ENCODE data around the gene CIDEA.

CIDEA gene

GRCh38 chr18:12274793-12275192 is 20.6 kb downstream of the CIDEA start:
- H3K36me3 ChIP-seq (replicated peaks) = no peaks in the 10 kb centered on the region
- no peak for DNase-seq
- TF ChIP-seq CTCF (IDR thresholded peaks at IDR 0.05; ENCODE audit: low read depth, low read length, missing control alignments) = no peak
- H3K27ac ChIP-seq = no peak overlapping the region
- no peaks in the 10 kb centered on the region for H3K27me3 ChIP-seq (replicated peaks)
- H3K4me3 ChIP-seq (ENCODE audit: low read depth, low read length) = no peak overlapping the region
- in situ Hi-C loops (cut with HindIII; ENCODE audit: low pct_ligation_motif_present, low sequenced_read_pairs) = no loop called here

- Histone ChIP-seq H3K36me3 (replicated peaks) (no peaks in the 10 kb centered on the region), H3K27me3 (replicated peaks) (no peaks in the 10 kb centered on the region), H3K4me3 (ENCODE audit: low read depth, low read length) (no peak overlapping the region), H3K27ac (no peak overlapping the region)
- in situ Hi-C loops (cut with HindIII; ENCODE audit: low pct_ligation_motif_present, low sequenced_read_pairs) = no loop called here
- no peak for TF ChIP-seq CTCF (IDR thresholded peaks at IDR 0.05; ENCODE audit: low read depth, low read length, missing control alignments)
- DNase-seq = no peak
Observed at GRCh38 chr18:12276736-12277554, 22.8 kb downstream of the CIDEA start.

GRCh38 chr18:12278215-12278671 is 24.1 kb downstream of the CIDEA start:
- Histone ChIP-seq H3K27me3 (replicated peaks) (no peaks in the 10 kb centered on the region), H3K27ac (peak overlapping the region; percentile 91), H3K36me3 (replicated peaks) (no peaks in the 10 kb centered on the region), H3K4me3 (ENCODE audit: low read depth, low read length) (peak overlapping the region; percentile 49)
- DNase-seq = no peak
- TF ChIP-seq CTCF (IDR thresholded peaks at IDR 0.05; ENCODE audit: low read depth, low read length, missing control alignments) = peak; percentile 23
- in situ Hi-C loops (cut with HindIII; ENCODE audit: low pct_ligation_motif_present, low sequenced_read_pairs) = no loop called here

- Histone ChIP-seq H3K4me3 (ENCODE audit: low read depth, low read length) (peak overlapping the region; percentile 49), H3K27ac (peak overlapping the region; percentile 91), H3K27me3 (replicated peaks) (no peaks in the 10 kb centered on the region), H3K36me3 (replicated peaks) (no peaks in the 10 kb centered on the region)
- peak; percentile 35 for TF ChIP-seq CTCF (IDR thresholded peaks at IDR 0.05; ENCODE audit: low read depth, low read length, missing control alignments)
- DNase-seq = peak; percentile 95
- in situ Hi-C loops (cut with HindIII; ENCODE audit: low pct_ligation_motif_present, low sequenced_read_pairs) = no loop called here
Observed at GRCh38 chr18:12278741-12279682, 24.9 kb downstream of the CIDEA start.

GRCh38 chr18:12279781-12280531 is 25.8 kb downstream of the CIDEA start:
- Histone ChIP-seq H3K36me3 (replicated peaks) (no peaks in the 10 kb centered on the region), H3K4me3 (ENCODE audit: low read depth, low read length) (no peak overlapping the region), H3K27ac (peak overlapping the region; percentile 91), H3K27me3 (replicated peaks) (no peaks in the 10 kb centered on the region)
- in situ Hi-C loops (cut with HindIII; ENCODE audit: low pct_ligation_motif_present, low sequenced_read_pairs) = no loop called here
- no peak for DNase-seq
- no peak for TF ChIP-seq CTCF (IDR thresholded peaks at IDR 0.05; ENCODE audit: low read depth, low read length, missing control alignments)

Data from brain microvascular endothelial cell (primary cell).